ENCODE measurements around the gene ABCA4.

Gene ABCA4

GRCh38 chr1:94024104-94024792, 96.7 kb downstream of the ABCA4 start:
- DNase-seq = no peak

GRCh38 chr1:94022471-94023189, 98.3 kb downstream of the ABCA4 start:
- DNase-seq = no peak

GRCh38 chr1:94020764-94021579, 100.0 kb downstream of the ABCA4 start:
- DNase-seq = no peak

DNA sequence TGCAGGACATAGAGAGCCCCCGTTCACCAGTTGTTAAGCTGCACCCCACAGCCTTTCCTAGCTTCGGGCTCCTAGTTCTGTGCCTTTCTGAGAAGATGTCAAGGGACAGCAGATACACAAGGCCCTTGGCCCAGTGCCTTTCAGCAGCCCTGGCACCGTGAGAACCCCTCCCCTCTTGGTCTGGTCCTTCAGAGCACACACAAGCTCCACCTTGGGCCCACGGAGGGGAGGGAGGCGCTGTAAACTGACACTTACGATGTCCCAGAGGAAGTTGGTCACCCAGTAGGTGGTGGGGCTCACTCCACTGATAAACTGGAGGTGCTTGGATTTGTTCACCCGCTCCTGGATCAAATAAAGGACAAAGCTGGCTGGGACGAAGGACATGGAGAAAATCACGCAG, 101.6 kb downstream of the ABCA4 start:
- no peak for DNase-seq

DNA sequence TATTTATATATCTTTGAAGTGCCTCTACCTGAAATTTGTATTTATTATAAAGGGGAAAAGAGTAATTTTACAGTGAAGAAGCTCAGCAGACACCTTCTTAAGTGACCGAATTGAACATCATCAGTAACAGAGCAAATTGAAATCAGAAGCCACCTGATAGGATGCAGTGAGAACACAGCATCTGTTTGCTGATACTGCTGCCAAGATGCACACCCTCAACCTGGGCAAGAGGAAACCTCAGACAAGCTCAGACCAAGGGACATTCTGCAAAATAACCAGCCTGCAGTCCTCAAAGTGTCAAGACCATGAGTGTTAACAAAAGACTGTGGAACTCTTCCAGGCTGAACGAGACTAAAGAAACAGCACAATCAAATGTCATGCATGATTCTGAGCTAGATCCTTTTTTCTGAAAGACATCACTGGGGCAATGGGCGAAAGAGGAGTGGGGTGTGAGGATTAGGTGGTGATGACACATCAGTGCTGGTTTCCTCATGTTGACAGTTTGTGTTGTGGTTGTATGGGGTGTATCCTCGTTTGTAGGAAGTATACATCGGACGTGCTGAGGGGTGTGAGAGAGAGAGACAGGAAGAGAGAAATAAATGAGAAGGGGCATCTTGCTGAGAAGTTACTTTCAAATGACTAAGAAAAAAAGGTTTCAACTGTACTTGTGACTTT, 103.7 kb downstream of the ABCA4 start:
- peak; percentile 73 for DNase-seq

- DNase-seq = no peak
These were observed 105.5 kb downstream of the ABCA4 start for GRCh38 chr1:94015489-94015817.

- peak; percentile 68 for DNase-seq
These were observed 106.1 kb downstream of the ABCA4 start for GRCh38 chr1:94014635-94015488.

DNA sequence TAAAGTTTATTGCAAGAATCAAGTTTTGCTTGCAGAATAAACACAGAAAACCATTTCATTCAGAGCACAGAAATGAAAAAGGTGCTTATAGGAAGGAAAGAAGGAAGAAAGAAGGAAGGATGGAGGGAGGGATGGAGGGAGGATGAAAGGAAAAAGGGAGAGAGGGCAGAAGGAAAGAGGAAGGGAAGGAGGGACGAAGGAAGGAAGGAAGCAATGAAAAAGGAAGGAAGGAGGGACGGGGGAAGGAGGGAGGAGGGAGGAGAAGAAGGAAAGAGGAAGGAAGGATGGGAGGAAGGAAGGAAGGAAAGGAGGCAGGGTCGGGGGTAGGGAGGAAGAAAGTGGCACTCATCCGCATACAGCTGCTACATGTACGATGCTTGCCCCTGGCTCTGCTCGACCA, 106.9 kb downstream of the ABCA4 start:
- DNase-seq = no peak

DNA sequence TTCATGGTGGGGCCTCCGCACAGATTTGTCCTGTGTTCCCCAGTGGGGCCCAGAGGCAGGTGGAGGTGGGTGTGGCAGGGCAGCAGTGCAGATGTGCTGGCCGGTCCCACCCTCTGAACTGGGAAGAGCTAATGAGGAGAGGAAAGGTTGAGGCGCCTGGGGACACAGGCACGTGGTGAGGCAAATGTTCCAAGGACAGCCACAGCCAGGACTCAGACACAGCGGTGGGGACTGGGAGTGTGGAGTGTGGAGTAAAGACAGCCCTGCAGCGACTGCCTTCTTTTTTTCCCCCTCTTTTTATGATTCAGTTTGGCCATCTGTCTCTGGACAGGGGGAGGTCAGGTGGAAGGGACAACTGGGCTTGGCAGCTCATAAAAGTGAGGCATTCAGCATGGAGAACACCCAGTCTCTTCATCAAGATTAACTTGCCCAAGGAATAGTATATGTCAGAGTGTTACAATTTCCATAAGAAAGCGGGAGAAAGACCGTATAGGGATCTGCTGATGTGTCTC, 107.5 kb downstream of the ABCA4 start:
- DNase-seq = no peak

- DNase-seq = no peak
These were observed 108.1 kb downstream of the ABCA4 start for GRCh38 chr1:94012708-94013366.

- DNase-seq = no peak
These were observed 109.0 kb downstream of the ABCA4 start for GRCh38 chr1:94011709-94012595.

GRCh38 chr1:94011129-94011528, 109.8 kb downstream of the ABCA4 start:
- no peak for DNase-seq

GRCh38 chr1:94009304-94009703, 111.6 kb downstream of the ABCA4 start:
- no peak for DNase-seq

- DNase-seq = no peak
These were observed 114.3 kb downstream of the ABCA4 start for GRCh38 chr1:94006604-94007003.

- DNase-seq = peak; percentile 70
These were observed 116.0 kb downstream of the ABCA4 start for GRCh38 chr1:94004924-94005323.

- DNase-seq = no peak
These were observed 118.7 kb downstream of the ABCA4 start for GRCh38 chr1:94002046-94002787.

- no peak for DNase-seq
These were observed 119.4 kb downstream of the ABCA4 start for GRCh38 chr1:94001397-94002045.

- DNase-seq = no peak
These were observed 120.3 kb downstream of the ABCA4 start for GRCh38 chr1:94000510-94001282.
